ENCODE data around the gene MAP7D2. TPM values are rescaled to one million over a fixed set of nuclear protein-coding genes. Genes with fewer than 3 reads are reported as not detected.

MAP7D2 gene
- total RNA-seq, 4 donors from 2014 or later: 0.22 to 0.27 TPM; not detected in 2

DNA sequence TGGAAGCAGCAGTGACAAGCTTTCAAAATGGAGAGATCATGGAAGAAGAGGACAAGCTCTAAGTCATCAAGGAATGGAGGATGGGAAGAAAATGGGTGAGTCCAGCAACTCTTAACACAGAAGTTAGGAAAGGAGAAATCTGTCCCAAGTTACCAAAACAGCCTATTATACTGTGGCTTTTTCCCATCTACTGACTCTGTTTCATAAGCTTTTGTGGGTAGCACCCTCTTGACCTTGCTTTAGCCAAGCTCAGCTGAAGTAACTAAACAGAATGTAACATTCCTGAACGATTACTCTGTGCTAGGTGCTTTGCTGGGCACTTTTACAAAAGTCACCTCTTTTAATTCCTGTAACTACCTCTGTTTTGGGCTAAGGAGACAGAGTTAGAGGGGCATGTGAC, 54.9 kb downstream of the MAP7D2 start:
- intact Hi-C loops (cut with DNase I): no loop called here
- TF ChIP-seq POLR2A (IDR thresholded peaks at IDR 0.05) (no peak), CTCF (IDR thresholded peaks at IDR 0.05) (no peak)
- Histone ChIP-seq H3K27ac (no peak overlapping the region), H3K4me1 (peaks cover 0 to 2% of the 10 kb centered on the region in 2 donors), H3K4me3 (replicated peaks in 1 of 3) (no peak overlapping the region), H3K36me3 (no peaks in the 10 kb centered on the region), H3K27me3 (no peaks in the 10 kb centered on the region), H3K9me3 (no peaks in the 10 kb centered on the region)
- 22 to 33% methylated on average over 1 of the region's 1 CpG for whole genome bisulfite sequencing, 2 donors
- DNase-seq: peak; percentile 2 to 7

DNA sequence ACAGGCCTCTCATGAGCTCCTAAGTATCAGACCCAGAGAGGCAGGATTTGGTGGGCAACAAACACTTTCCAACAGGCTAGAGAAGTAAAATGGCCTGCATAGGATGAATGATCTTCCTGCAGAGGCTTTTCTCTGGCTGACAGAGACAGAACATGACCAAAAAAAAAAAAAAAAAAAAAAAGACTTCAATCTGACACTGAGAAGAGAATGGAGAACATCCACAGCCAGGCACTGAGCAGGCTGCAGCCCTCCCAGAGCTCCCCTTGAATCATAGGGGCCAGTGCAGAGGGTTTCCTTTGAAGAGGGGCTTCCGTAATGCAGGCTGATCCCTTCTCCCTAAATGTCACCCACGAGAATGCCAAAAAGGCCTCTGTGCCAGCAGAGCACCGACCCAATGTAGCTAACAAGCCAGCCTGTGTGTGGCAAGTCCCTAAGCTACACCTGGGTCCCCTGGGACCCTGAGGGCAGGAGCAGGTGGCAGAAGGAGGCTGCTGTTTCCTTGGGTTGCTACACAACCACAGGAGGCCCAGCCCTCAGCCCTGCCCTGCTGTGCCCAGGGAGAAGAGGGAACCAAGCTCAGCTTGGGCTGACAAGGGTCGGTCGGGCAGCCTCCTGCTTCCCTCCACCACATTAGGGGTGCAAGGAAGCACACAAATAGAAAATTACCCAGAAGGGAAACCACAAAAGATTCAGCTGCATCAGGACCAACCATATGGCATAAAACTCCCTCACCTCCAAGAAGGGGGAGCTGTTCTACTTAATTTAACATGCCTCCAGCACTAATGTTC, 55.6 kb downstream of the MAP7D2 start:
- 84 to 95% methylated on average over 3 to 4 of the region's 5 CpGs for WGBS, 2 donors
- no peaks in the 10 kb centered on the region for H3K4me1 ChIP-seq

GRCh38 chrX:20059467-20060128, 57.1 kb downstream of the MAP7D2 start:
- Histone ChIP-seq H3K9me3 (no peaks in the 10 kb centered on the region), H3K4me3 (replicated peaks in 1 of 3) (no peak overlapping the region), H3K4me1 (no peaks in the 10 kb centered on the region), H3K27ac (no peak overlapping the region), H3K27me3 (no peaks in the 10 kb centered on the region), H3K36me3 (no peaks in the 10 kb centered on the region)
- no peak for TF ChIP-seq POLR2A (IDR thresholded peaks at IDR 0.05)
- TF ChIP-seq CTCF (IDR thresholded peaks at IDR 0.05): no peak
- DNase-seq: no peak
- WGBS, 2 donors: 80 to 90% methylated on average over 5 of the region's 5 CpGs
- intact Hi-C loops (cut with DNase I): no loop called here

More for the DNA sequence above, 55.6 kb downstream of the MAP7D2 start:
- TF ChIP-seq POLR2A (IDR thresholded peaks at IDR 0.05) (no peak), CTCF (IDR thresholded peaks at IDR 0.05) (no peak)
- Histone ChIP-seq H3K27me3 (no peaks in the 10 kb centered on the region), H3K36me3 (no peaks in the 10 kb centered on the region), H3K27ac (no peak overlapping the region), H3K4me3 (replicated peaks in 1 of 3) (no peak overlapping the region), H3K9me3 (no peaks in the 10 kb centered on the region)
- intact Hi-C loops (cut with DNase I): no loop called here
- no peak for DNase-seq

DNA sequence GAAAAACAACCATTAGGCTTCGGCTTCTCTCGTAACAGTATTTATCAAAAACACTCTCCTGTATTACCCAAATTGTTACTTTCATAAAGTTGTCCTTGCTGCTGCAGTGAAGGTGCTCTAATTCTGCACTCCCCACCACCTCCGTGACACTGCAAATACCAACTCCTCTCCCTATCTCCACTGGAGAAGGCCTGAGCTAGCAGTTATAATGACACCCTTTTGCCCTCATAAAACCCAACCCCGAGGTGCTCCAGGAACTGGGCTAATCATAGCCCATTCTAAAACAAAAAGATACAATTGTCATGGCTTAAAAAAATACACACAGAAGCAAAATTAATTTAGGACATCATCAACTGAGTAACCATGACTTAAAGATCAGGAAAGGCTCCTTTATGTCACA, 59.2 kb downstream of the MAP7D2 start:
- H3K9me3 ChIP-seq: no peaks in the 10 kb centered on the region
- 90 to 94% methylated on average over 4 of the region's 4 CpGs for WGBS, 2 donors
- intact Hi-C loops (cut with DNase I): no loop called here
- no peak for DNase-seq
- no peaks in the 10 kb centered on the region for H3K4me1 ChIP-seq
- H3K4me3 ChIP-seq (replicated peaks in 1 of 3): no peak overlapping the region
- TF ChIP-seq CTCF (IDR thresholded peaks at IDR 0.05) (no peak), POLR2A (IDR thresholded peaks at IDR 0.05) (no peak)
- no peak overlapping the region for H3K27ac ChIP-seq
- no peaks in the 10 kb centered on the region for H3K36me3 ChIP-seq
- no peaks in the 10 kb centered on the region for H3K27me3 ChIP-seq

DNA sequence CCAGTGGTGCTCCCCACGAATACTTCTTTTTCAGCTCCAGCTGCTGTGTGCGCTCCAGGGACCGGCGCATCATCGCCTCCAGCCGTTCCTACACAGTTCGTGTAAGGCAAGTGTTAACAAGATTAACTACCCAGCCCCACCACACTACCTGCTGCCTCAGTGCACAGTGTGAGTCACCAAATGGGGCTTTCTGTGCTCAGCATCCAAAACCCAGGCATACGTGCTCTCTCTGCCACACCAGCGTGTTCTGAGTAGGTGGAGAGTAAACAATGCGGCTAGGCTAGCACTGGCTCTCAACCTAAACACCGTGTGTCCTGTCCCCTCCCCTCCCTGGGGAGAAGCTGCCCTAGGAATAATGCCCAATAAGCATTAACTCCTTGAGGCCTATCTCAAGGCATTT, 60.0 kb downstream of the MAP7D2 start:
- intact Hi-C loops (cut with DNase I): no loop called here
- Histone ChIP-seq H3K4me3 (replicated peaks in 1 of 3) (no peak overlapping the region), H3K27me3 (no peaks in the 10 kb centered on the region), H3K4me1 (no peaks in the 10 kb centered on the region), H3K9me3 (no peaks in the 10 kb centered on the region), H3K36me3 (no peaks in the 10 kb centered on the region), H3K27ac (no peak overlapping the region)
- 49 to 83% methylated on average over 7 to 8 of the region's 11 CpGs for WGBS, 2 donors
- TF ChIP-seq POLR2A (IDR thresholded peaks at IDR 0.05): no peak
- no peak for TF ChIP-seq CTCF (IDR thresholded peaks at IDR 0.05)
- no peak for DNase-seq
